ENCODE data around the gene FOS.
"Not testable (repeated sequence)": the region's sequence is repeated elsewhere in the genome, so short reads cannot be mapped to it uniquely, and the experiment has no call there.

Gene FOS

DNA sequence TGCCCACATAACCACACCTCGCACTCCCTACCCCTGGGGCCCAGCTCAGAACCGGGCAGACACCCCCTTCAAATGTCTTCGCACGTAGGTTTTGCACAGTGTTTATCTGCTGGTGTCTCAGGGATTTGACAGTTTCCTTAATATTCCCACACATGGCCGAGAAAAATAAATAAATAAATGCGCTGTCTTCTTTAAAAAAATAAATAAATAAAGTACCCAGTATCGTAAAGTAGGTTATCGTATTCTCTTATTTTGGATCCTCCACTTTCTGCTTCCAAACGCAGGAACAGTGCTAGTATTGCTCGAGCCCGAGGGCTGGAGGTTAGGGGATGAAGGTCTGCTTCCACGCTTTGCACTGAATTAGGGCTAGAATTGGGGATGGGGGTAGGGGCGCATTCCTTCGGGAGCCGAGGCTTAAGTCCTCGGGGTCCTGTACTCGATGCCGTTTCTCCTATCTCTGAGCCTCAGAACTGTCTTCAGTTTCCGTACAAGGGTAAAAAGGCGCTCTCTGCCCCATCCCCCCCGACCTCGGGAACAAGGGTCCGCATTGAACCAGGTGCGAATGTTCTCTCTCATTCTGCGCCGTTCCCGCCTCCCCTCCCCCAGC, 710 bp upstream of the FOS start:
- no peak for FAIRE-seq

DNA sequence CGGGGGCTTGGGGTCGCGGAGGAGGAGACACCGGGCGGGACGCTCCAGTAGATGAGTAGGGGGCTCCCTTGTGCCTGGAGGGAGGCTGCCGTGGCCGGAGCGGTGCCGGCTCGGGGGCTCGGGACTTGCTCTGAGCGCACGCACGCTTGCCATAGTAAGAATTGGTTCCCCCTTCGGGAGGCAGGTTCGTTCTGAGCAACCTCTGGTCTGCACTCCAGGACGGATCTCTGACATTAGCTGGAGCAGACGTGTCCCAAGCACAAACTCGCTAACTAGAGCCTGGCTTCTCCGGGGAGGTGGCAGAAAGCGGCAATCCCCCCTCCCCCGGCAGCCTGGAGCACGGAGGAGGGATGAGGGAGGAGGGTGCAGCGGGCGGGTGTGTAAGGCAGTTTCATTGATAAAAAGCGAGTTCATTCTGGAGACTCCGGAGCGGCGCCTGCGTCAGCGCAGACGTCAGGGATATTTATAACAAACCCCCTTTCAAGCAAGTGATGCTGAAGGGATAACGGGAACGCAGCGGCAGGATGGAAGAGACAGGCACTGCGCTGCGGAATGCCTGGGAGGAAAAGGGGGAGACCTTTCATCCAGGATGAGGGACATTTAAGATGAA, 630 bp downstream of the FOS start:
- no peak for FAIRE-seq

GRCh38 chr14:75279763-75280290, 1.2 kb downstream of the FOS start:
- FAIRE-seq: no peak

- no peak for FAIRE-seq
Measured at GRCh38 chr14:75280291-75280830, 1.7 kb downstream of the FOS start.

DNA sequence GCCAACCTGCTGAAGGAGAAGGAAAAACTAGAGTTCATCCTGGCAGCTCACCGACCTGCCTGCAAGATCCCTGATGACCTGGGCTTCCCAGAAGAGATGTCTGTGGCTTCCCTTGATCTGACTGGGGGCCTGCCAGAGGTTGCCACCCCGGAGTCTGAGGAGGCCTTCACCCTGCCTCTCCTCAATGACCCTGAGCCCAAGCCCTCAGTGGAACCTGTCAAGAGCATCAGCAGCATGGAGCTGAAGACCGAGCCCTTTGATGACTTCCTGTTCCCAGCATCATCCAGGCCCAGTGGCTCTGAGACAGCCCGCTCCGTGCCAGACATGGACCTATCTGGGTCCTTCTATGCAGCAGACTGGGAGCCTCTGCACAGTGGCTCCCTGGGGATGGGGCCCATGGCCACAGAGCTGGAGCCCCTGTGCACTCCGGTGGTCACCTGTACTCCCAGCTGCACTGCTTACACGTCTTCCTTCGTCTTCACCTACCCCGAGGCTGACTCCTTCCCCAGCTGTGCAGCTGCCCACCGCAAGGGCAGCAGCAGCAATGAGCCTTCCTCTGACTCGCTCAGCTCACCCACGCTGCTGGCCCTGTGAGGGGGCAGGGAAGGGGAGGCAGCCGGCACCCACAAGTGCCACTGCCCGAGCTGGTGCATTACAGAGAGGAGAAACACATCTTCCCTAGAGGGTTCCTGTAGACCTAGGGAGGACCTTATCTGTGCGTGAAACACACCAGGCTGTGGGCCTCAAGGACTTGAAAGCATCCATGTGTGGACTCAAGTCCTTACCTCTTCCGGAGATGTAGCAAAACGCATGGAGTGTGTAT, 2.4 kb downstream of the FOS start:
- FAIRE-seq: no peak

DNA sequence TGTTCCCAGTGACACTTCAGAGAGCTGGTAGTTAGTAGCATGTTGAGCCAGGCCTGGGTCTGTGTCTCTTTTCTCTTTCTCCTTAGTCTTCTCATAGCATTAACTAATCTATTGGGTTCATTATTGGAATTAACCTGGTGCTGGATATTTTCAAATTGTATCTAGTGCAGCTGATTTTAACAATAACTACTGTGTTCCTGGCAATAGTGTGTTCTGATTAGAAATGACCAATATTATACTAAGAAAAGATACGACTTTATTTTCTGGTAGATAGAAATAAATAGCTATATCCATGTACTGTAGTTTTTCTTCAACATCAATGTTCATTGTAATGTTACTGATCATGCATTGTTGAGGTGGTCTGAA, 3.0 kb downstream of the FOS start:
- FAIRE-seq: no peak

DNA sequence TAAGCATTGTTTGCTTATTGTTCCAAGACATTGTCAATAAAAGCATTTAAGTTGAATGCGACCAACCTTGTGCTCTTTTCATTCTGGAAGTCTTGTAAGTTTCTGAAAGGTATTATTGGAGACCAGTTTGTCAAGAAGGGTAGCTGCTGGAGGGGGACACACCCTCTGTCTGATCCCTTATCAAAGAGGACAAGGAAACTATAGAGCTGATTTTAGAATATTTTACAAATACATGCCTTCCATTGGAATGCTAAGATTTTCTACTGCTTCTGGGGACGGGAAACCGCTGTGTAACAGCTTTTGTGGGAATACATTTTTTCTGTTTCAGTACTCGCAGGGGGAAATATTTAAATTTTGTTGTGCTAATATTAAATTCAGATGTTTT, 3.5 kb downstream of the FOS start:
- no peak for FAIRE-seq

DNA sequence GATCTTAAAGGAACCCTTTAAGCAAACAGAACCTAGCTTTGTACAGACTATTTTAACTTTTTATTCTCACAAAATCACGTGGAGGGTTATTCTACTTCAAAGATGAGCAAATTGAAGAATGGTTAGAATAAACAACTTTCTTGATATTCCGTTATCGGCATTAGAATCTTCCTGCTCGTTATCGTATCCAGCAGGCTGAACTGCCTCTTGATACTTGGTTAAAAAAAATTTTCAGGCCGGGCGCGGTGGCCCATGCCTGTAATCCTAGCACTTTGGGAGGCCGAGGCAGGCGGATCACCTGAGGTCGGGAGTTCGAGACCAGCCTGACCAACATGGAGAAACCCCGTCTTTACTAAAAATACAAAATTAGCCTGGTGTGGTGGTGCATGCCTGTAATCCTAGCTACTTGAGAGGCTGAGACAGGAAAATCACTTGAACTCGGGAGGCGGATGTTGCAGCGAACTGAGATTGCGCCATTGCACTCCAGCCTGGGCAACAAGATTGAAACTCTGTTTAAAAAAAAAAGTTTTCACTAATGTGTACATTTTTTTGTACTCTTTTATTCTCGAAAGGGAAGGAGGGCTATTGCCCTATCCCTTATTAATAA, 4.0 kb downstream of the FOS start:
- not testable (repeated sequence) for FAIRE-seq

GRCh38 chr14:75283162-75283832, 4.7 kb downstream of the FOS start:
- FAIRE-seq: no peak

GRCh38 chr14:75283833-75284563, 5.4 kb downstream of the FOS start:
- no peak for FAIRE-seq

DNA sequence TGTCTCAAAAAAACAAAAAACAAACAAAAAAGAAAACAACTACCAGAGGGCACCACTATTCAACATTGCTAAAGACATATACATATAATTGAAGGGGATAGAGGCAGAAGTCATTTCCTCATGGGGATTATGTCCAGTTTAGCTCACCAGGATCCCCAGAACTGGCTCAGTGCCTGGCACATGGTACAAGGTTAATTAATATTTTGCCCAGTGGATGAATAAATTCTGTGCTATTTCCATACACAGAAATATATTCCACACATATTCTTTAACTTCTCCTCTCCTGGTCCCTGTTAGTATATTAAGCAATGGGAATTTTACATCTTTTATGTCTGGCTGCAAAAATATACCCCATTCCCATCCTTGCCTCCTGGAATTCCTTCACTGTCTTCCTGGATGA, 6.7 kb downstream of the FOS start:
- FAIRE-seq: no peak

DNA sequence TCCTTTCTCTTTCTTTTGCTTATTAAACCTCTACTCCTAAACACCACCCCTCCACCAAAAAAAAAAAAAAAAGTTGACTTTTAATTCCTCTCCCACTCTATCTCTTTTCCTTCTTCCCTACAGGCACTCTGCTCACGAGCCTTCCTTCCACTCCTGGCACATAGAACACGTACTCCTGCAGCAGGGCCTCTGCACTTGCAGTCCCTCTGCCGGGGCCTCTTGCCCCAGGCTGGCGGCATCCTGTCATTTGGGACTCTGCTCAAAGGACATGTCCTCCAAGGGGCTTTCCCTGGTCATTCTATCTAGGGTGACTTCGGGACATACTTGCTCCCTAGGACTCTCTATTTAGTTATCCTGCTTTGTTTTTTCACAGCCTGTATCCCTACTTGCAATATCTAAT, 7.7 kb downstream of the FOS start:
- no peak for FAIRE-seq

DNA sequence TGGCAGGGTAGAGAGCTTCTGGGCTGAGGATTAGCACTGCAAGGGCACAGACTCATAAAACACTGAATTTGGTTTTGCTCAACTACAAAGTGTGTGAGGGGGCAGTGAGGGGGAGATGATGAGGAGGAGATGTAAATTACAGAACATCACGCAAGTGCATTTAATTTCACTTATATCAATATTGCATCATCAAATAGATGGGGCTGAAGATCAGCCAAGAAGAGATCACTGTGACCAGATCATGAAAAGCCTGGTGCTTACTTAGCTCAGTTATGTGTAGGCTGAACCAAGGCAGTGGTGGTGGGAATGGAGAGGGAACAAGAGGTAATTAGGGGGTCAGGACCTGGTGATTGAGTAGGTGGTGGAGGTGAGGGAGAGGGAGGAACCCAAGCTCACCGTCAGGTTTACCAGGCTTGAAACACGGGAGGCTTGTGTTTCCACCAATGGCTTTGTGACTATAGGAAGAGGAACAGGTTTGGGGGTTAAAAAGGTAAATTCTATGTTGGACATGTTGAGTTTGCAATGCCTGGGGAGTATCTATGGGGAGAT, 11.3 kb downstream of the FOS start:
- FAIRE-seq: no peak

GRCh38 chr14:75290851-75291250, 12.2 kb downstream of the FOS start:
- no peak for FAIRE-seq

GRCh38 chr14:75291331-75291730, 12.7 kb downstream of the FOS start:
- FAIRE-seq: no peak

DNA sequence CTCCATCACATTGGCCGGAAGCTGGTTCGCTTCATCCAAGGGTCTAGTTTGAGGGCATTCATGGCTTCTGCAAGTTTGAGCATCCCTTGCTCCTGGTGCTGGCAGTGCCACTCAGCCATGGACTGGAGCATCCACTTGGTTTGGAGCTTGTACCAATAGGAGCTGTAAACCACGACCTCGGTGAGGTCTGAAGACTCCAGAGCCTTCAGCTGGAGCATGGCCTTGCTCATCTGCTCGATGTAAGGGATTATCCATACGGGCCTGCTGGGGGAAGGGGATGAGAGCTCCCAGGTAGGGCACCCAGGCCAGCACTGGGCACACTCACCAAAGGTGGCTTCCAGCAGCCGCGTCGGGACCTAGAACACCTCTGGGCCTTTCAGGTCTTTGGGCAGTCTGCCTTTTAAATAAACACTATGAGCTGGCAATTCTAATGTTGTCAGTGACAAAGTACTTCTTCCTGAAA, 13.5 kb downstream of the FOS start:
- no peak for FAIRE-seq

- FAIRE-seq: no peak
Measured at GRCh38 chr14:75292886-75293285, 14.3 kb downstream of the FOS start.

DNA sequence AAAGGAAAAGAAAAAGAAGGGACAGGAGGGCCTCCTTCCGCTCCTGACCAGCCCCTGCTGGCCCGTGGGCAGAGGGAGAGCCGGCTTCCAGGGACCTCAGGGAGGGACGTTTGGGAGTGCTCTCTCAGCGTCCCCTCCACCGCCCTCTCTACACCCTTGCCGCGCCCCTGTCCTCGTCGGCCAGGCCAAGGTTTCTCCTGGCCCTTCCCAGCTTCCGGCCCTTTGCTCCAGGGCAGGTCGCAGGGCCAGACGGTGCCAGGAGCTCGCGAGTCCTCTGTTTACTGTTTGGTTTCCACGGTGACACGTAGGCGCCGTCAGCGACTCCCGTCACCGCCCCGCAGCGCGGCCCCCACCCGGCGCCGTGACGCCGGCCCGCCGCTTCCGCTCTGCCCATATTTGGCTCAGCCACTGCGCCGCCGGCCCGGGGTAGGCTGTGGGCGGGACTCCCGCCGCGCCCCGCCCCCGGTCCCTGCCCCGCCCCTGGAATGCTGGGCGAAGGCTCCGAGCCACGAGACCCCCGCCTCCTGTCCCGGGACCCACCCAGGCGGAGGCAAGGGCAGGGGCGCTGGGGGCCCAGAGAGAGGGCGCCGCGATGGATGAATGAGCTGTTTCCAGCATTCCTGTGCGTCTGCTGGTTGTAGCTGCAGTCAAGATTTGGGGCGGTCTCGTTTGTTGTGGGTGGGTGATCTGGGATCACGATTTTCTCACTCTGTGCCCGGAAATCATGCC, 15.5 kb downstream of the FOS start:
- no peak for FAIRE-seq

GRCh38 chr14:75294649-75295033, 16.0 kb downstream of the FOS start:
- FAIRE-seq: no peak

- FAIRE-seq: no peak
Measured at GRCh38 chr14:75295061-75295461, 16.4 kb downstream of the FOS start.

Data from islet of Langerhans (tissue), 1 donor.